HepG2 (cell line): ENCODE data around the gene PLEKHA8. TPM values are rescaled to one million over a fixed set of nuclear protein-coding genes. Genes with fewer than 3 reads are reported as not detected.
A peak's percentile ranks its signal among the peaks of the same experiment; 100 is the strongest.

Experiments used
- BRCA1 ChIP-seq: sonication (generic); formaldehyde crosslinking; IDR thresholded peaks from 2 replicates; pipeline ENCODE4 v1.4.0; 2020; ENCODE audit warnings: missing genetic modification reagents
- EZH2 ChIP-seq: conservative IDR thresholded peaks from 2 replicates; pipeline ENCODE4 v1.6.1; 2012; ENCODE audit warnings: mild to moderate bottlenecking, low read depth, low read length, moderate library complexity
- GLMP ChIP-seq: sonication (generic); formaldehyde crosslinking; IDR thresholded peaks from 2 replicates; pipeline ENCODE4 v1.9.0; 2021; ENCODE audit warnings: missing genetic modification reagents, mild to moderate bottlenecking, borderline replicate concordance
- MAFF ChIP-seq: IDR thresholded peaks from 2 replicates; pipeline ENCODE4 v1.6.1; 2011; ENCODE audit warnings: low read depth, low read length, improper control_type of control experiment
- MTERF4 ChIP-seq: sonication (generic); formaldehyde crosslinking; IDR thresholded peaks from 2 replicates; pipeline ENCODE4 v1.8.0; 2023; ENCODE audit warnings: mild to moderate bottlenecking, missing genetic modification reagents
- MXD4 ChIP-seq: IDR thresholded peaks from 2 replicates; pipeline ENCODE4 v1.6.1; 2016; ENCODE audit warnings: mild to moderate bottlenecking, missing biosample characterization, missing genetic modification reagents
- MYC ChIP-seq: sonication (generic); formaldehyde crosslinking; IDR thresholded peaks from 2 replicates; pipeline ENCODE4 v1.9.0; 2021; ENCODE audit warnings: missing genetic modification reagents, borderline replicate concordance
- MYNN ChIP-seq: sonication (generic); formaldehyde crosslinking; IDR thresholded peaks from 2 replicates; pipeline ENCODE4 v1.4.0; 2020; ENCODE audit warnings: mild to moderate bottlenecking, low read depth, missing genetic modification reagents
- NFE2 ChIP-seq: sonication (generic); formaldehyde crosslinking; IDR thresholded peaks from 2 replicates; pipeline ENCODE4 v1.4.0; 2020; ENCODE audit warnings: missing genetic modification reagents
- PBX2 ChIP-seq: IDR thresholded peaks from 2 replicates; pipeline ENCODE4 v1.6.1; 2016; ENCODE audit warnings: control low read depth
- PLSCR1 ChIP-seq: sonication (generic); formaldehyde crosslinking; IDR thresholded peaks from 2 replicates; pipeline ENCODE4 v1.5.0; 2020; ENCODE audit warnings: missing genetic modification reagents, mild to moderate bottlenecking, borderline replicate concordance
- POLR2G ChIP-seq: fragments of 200-400 bp; formaldehyde crosslinking; IDR thresholded peaks from 2 replicates; pipeline ENCODE4 v1.6.1; 2018; ENCODE audit warnings: mild to moderate bottlenecking, low read depth, low read length, moderate library complexity
- PTBP1 ChIP-seq: fragments of 200-400 bp; formaldehyde crosslinking; IDR thresholded peaks from 2 replicates; pipeline ENCODE4 v1.6.1; 2018; ENCODE audit warnings: low read length, low read depth; ENCODE audit not compliant: poor library complexity, severe bottlenecking
- YEATS4 ChIP-seq: sonication (generic); formaldehyde crosslinking; IDR thresholded peaks from 2 replicates; pipeline ENCODE4 v1.4.0; 2020; ENCODE audit warnings: missing genetic modification reagents, borderline replicate concordance
- ZBTB26 ChIP-seq: IDR thresholded peaks from 2 replicates; pipeline ENCODE4 v1.6.1; 2016; ENCODE audit warnings: missing compliant biosample characterization, missing genetic modification reagents, borderline replicate concordance
- ZNF101 ChIP-seq: sonication (generic); formaldehyde crosslinking; IDR thresholded peaks from 2 replicates; pipeline ENCODE4 v1.4.0; 2020; ENCODE audit warnings: mild to moderate bottlenecking, low read depth, missing genetic modification reagents, borderline replicate concordance
- ZNF205 ChIP-seq: IDR thresholded peaks from 2 replicates; pipeline ENCODE4 v1.6.1; 2018; ENCODE audit warnings: missing biosample characterization, missing genetic modification reagents
- ZNF274 ChIP-seq: sonication (generic); formaldehyde crosslinking; IDR thresholded peaks from 2 replicates; pipeline ENCODE4 v1.5.1; 2020; ENCODE audit warnings: mild to moderate bottlenecking, missing genetic modification reagents
- ZNF414 ChIP-seq: sonication (generic); formaldehyde crosslinking; IDR thresholded peaks from 2 replicates; pipeline ENCODE4 v1.5.0; 2020; ENCODE audit warnings: missing genetic modification reagents
- ZNF484 ChIP-seq: sonication (generic); formaldehyde crosslinking; IDR thresholded peaks from 2 replicates; pipeline ENCODE4 v1.5.1; 2020; ENCODE audit warnings: mild to moderate bottlenecking, low read depth, missing genetic modification reagents, borderline replicate concordance
- ZNF569 ChIP-seq: sonication (generic); formaldehyde crosslinking; IDR thresholded peaks from 2 replicates; pipeline ENCODE4 v1.5.0; 2020; ENCODE audit warnings: mild to moderate bottlenecking, missing genetic modification reagents, moderate library complexity, borderline replicate concordance
- ZNF576 ChIP-seq: sonication (generic); formaldehyde crosslinking; IDR thresholded peaks from 2 replicates; pipeline ENCODE4 v1.4.0; 2020; ENCODE audit warnings: mild to moderate bottlenecking, missing genetic modification reagents
- ZNF83 ChIP-seq: sonication (generic); formaldehyde crosslinking; IDR thresholded peaks from 2 replicates; pipeline ENCODE4 v1.4.0; 2020; ENCODE audit warnings: missing genetic modification reagents, mild to moderate bottlenecking, borderline replicate concordance
- polyA plus RNA-seq, 8 experiments: library from polyadenylated mRNA; depleted of rRNA in 3 of 8; stranded (reverse) in 7 of 8; unstranded in 1 of 8; fragments of >200 nt; fragmentation: Illumina TruSeq in 4 of 8; extraction: Trizol in 4 of 8; gene quantifications; 2 replicates each; pipeline versions ENCODE4 v1.2.1 to v1.2.3, GENCODE V29; 2011 to 2016; ENCODE audit warnings: low read depth in 4 of 8, missing spikeins in 1 of 8, mixed read lengths in 1 of 8; ENCODE audit not compliant: insufficient read depth in 1 of 8
- total RNA-seq, 5 experiments: library from RNA; depleted of rRNA; stranded (reverse); fragments of >200 nt; fragmentation: Illumina TruSeq; extraction: Trizol; gene quantifications; 2 replicates each; pipeline ENCODE4 v1.2.3, GENCODE V29; 2016; ENCODE audit warnings: low read depth in 1 of 5

Gene PLEKHA8
- total and polyA plus RNA-seq, 2 of the 13 experiments (the other 11 are each of a cell fraction or from before 2014, with no cell fraction given): 12.5 to 26.4 TPM

GRCh38 chr7:29988424-29989256, 39.6 kb upstream of the PLEKHA8 start (continued):
- no peak for TF ChIP-seq GLMP (CRISPR knock-in tag)
- no peak for TF ChIP-seq MAFF
- TF ChIP-seq PLSCR1 (CRISPR knock-in tag): no peak
- TF ChIP-seq ZNF83 (CRISPR knock-in tag): no peak
- TF ChIP-seq ZNF414: no peak; the same call in 1 of the 2 replicates
- TF ChIP-seq ZBTB26 (CRISPR knock-in tag): 0 out of 2 replicates have a peak, but pooled peaks have one; percentile 46
- no peak for TF ChIP-seq PBX2 (CRISPR knock-in tag)
- TF ChIP-seq ZNF576: peak; percentile 50; the same call in 1 of the 2 replicates
- no peak for TF ChIP-seq NFE2
- TF ChIP-seq EZH2: no peak
- no peak for TF ChIP-seq BRCA1 (CRISPR knock-in tag)
- TF ChIP-seq YEATS4 (CRISPR knock-in tag): peak; percentile 69
- TF ChIP-seq ZNF205 (CRISPR knock-in tag): no peak
- TF ChIP-seq MYNN (CRISPR knock-in tag): no peak
- TF ChIP-seq ZNF569 (CRISPR knock-in tag): no peak
- TF ChIP-seq POLR2G: peak; percentile 68
- no peak for TF ChIP-seq PTBP1
- TF ChIP-seq ZNF484 (CRISPR knock-in tag): no peak
- TF ChIP-seq MXD4 (CRISPR knock-in tag): 0 out of 2 replicates have a peak, but pooled peaks have one; percentile 27
- TF ChIP-seq MTERF4: no peak
- peak; percentile 73; the same call in 1 of the 2 replicates for TF ChIP-seq ZNF274 (CRISPR knock-in tag)
- TF ChIP-seq MYC: 0 out of 2 replicates have a peak, but pooled peaks have one; percentile 20
- TF ChIP-seq ZNF101 (CRISPR knock-in tag): no peak
